HG03469 (cell line): ENCODE results near the gene TMEM100.

Source experiments
- ATAC-seq: cut with Tn5 transposase; IDR thresholded peaks from one replicate; pipeline ENCODE4 v1.9.1; 2021; ENCODE audit warnings: mild to moderate bottlenecking, moderate library complexity, moderate number of reproducible peaks; ENCODE audit not compliant: unreplicated experiment

Gene TMEM100

DNA sequence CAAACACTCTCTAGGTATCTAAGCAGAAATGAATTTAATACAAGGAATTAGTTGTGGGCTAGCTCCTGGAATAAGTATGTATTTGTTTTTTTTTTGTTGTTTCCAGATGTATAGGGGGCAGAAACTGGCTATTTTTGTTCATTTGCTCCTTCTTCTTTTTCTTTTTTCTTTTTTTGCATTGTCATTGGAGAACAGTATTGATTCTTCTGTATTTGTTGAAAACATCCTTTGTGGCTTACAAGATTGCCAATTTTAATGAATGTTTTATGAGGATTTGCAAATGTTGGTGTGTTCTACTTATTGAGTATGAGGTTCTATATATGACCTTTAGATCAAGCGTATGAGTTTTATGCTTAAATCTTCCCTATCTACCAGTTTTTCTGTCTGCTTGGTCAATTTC lies 22.6 kb upstream of the TMEM100 start:
- ATAC-seq = no peak

DNA sequence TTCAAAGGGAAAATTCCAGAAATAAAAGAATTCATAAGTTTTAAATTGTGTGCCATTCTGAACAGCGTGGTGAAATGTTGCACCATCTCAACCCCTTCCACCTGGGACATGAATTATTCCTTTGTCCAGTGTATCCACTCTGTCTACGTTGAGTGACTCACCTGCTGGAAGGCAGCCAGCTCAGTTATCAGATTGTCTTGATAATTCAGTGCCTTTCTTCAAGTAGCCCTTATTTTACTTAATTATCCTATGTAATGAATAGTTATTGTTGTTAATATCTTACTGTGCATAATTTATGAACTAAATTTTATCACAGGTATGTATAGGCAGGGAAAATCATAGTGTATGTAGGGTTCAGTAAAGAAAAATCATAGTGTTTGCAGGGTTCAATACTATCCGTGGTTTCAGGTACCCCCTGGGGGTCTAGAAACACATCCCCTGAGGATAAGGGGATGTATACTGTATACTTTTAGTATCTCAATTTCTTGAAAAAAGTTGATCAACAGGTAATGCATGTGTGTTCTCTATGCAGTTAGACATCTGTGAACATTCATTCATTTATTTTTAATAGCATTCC lies 20.5 kb upstream of the TMEM100 start:
- no peak for ATAC-seq

DNA sequence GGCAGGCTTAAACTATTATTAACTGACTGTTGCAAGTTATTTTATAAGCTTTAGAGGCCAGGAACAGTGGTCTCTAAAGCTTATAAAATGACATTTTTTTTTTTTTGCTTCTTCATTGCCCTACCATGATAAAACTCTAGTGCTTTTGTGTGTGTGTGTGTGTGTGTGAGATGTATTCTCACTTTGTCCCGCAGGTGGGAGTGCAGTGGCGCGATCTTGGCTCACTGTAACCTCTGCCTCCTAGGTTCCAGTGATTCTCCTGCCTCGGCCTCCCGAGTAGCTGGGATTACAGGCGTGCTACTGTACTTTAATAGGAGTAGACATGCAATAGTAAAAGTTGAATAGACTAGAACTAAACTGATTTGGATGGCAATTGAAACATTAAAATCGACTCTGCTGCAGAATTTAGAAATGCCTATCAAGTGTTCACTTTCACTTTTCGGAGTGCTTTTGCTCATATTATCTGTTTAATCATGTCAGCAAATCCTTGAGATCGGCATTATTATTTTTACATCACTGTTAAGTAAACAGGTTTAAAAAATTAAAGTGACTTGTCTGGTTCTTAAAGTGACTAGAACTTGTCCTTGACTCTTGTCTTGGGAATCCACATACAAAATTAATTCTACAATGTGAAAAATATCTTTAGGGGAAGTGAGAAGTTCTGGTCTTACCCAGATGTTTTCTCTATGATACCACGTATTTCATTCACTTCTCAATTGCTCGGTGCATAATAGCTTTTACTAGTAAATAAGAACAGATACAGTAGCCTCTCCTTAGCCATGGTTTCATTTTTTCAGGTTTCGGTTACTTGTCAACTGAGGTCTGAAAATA lies 19.8 kb upstream of the TMEM100 start:
- peak; percentile 82 for ATAC-seq

DNA sequence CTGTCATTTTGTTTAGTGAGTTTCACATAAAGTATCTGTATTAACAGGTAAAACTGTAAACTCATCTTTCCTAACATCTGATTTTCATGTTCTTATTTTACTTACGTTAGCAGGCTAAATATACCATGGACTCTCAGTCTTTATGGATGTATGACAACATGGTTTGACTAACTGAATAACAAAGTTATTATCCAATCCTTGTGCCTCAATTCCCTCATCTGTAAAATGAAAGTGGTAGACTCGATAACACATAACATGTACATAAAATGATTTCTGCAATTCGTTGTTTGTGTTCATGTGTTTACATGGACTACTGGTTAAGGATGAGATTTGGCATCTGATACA lies 18.7 kb upstream of the TMEM100 start:
- no peak for ATAC-seq

DNA sequence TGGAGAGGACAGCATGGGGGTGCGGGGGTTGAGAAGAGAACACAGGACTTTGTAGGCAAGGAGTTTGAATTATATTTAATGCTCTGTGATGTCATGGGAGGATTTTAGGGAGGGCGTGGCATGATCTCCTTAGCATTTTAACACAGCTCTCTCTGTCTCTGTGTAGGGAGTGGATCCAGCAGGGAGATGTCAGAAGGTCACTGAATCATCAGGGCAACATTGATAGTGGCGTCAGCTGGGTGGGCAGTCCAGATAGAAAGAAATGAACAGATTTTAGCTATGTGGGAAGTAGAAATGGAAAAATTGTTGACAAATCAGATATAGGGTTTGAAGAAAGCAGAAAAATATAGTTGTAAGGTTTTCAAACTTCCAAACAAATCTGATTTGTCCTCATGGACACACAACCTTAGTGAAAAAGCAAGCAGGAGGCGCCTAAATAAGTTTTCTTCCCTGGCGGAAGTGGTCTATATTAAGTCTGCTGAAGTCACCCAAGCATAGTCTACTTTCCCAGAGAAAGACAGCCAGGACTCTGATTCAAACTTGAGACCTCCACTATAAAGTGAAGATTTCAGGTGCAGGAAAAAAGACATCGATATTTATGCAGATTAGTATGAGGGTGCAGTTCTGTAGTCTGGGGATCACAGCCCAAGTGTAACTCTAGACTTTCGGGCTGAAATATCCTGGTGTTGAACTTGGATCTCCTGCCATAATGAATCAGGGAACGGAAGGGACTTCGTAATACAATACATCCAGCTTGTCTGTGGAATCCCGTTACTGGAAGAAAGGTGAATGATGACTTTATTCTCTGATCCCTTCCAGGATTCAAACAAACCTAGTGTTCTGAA lies 18.1 kb upstream of the TMEM100 start:
- no peak for ATAC-seq

DNA sequence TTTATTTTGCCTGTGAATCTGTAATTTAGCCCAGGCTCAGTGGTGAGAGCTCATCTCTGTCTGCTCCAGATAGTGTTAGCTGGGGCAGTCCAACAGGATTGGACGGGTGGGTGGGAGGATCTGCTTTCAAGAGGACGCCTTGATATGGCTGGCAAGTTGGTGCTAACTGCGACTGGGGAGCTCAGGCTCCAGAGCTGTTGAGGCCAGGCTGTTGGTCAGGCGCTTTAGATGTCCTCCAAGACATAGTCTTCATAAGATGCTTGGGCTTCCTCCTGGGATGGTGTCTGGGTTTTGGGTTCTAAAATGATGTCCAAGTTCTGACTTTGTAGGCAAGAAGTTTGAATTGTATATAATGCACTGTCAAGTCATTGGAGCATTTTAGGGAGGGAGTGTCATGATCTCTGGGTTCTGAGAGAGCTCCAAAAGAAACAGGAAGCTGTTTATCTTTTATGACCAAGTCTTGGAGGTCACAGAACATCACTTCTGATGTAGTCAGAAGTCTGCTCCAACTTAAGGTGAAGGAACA lies 15.4 kb upstream of the TMEM100 start:
- ATAC-seq = no peak

DNA sequence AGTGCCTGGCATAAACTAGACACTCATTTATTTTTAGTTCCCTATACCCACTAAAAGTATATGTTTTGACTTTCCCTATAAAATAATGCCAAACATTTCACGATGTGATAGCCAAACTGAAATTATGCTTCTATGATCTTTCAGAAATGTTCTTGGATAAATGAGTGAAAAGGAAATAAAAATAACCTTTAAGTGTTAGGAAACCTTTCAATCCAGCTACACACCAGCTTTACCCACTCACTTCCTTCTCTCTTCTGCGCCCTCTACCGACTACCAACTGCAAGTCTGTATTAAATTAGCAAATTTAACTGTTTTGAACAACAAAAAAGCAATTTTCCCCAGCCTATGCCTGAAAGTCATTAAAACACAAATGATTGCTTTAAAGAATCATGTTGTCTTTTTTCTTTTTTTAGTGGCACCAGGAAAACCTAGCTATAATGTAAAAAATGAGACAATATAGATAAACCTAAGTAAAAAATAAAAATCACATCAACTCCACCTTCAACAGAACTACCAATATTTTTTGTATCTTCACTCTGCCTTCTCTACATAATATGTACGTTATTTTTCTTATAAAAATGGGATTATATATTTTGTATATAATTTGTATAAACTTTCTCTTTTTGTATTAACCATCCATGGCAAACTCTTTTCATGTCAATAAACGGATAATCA lies 13.2 kb upstream of the TMEM100 start:
- ATAC-seq = no peak

DNA sequence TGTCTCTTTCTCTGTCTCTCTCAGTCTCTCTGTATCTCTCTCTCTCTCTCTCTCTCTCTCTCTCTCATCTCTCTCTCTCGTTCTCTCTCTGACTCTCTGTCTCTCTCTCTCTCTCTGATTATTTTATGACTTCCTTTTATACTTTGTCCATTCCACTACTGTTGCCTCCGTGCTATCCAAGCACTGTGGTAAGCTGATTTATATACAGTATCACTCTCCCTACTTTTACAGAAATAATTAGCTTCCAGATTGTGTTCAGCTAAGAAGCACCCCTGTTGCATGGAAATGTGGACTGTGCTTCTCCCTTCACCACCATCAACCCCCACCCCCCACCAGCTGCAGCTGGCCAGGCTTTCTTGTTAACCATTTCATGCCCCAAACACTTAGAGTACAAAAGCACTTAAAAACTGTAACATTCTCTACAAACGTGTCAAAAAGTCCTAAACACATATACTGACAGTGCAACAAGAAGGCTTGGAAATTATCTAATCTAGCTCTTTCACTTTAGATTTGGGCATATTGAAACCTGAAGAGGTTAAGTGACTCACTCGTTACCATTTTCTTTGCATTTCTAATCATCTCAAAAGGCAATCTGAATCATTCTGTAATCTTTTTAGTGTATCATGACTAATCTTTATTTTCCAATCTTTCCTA lies 11.6 kb upstream of the TMEM100 start:
- no peak for ATAC-seq

DNA sequence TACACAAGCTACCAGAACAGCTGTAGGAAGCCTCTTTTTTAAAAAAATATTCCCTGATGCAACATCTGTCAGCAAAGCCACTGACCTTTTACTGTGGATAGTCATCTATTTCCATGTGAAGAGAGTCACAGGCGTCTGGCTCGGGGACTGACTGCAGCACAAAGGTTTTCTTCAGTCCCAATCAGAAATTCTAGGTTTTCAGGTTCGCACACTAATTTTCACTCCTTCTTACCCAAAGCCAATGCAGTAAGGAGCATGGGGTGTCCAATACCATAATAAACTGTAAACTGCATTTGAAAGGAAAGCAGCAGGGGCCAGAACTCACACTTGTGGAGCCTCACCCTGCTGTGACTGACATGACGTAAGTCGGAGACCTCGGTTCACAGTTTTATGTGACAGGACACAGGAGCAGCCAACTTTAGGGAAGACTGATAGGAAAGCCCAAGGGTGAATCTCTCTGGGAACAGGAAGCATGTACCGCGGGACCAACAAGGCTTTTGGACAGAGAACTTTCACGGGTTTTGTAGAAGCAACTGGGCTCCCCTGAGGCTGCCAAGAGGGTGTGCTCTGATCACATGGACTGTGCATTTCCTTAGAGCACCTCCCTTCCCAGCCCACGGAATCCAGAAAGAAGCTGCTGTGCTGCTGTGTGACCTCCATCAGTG lies 9.1 kb upstream of the TMEM100 start:
- ATAC-seq = no peak

DNA sequence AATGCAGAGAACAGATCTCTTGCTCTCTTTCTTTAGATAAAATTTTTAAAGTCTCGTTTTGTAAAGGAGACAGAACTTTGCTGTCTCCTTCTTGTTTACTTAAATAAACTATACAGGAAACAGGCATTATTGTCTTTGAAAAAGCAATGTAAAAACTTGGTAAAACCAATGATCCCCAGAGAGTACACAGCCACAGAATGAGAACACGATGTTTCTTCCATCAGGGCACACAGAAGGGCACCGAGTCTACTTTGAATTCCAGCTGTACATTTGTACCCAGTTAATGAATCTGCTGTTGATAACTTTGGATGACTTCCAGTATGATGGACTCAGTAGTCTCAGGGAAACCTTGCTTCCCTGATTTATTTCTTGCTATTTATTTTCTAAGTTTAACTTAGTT lies 8.1 kb upstream of the TMEM100 start:
- ATAC-seq = no peak

DNA sequence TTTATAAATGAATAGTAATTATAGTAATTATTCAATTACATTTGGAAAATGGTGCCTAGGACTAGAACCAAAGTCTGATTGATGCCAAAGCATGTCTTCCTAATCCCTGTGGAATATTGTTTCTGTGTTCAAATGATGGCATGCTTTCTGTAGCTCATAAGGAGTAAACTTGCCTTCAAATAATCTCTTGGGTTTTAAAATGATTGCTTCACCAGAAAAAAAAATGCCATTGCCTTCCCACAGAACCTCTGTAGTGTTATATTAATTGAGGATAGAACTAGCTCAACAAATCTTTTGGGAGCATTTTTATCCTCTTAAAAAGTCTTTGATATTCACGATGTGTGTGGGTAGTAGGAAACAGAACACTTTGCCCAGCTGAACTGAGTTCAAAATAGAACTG lies 7.7 kb upstream of the TMEM100 start:
- no peak for ATAC-seq

DNA sequence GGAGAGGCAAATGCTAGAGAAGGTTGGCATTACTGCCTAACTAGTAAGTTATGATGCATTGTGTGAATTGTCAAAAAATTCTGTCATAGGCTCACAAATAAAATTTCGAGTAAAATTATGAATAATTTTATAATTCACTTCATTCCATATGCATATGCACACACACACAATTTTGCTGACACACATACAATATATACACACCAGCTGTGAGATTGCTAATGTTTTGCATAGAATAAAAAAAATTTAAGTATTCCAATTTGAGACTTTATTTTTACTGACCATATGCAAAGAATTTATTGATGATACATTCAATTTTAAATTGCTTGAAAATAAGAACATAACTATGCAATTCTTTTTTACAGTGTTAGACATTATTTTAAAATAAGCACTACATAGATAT lies 6.8 kb upstream of the TMEM100 start:
- ATAC-seq = no peak

DNA sequence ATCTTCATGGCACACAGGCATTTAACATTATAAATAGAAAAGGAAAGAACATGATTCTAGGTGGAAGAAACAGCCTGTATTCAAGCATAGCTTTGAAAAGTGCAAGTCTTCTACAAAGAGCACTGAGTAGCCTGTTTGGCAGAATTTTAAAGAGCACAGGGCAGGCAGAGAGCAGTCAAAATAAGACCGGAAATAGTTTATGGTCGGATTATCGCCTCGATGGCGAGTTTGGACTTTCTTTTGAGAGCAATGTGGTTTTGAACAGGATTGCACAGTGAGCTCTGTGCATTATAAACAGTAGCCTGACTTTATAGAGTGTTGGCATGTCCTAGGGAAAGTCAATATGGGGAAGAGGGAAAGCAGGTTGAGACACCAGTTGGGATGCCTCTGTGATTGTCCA lies 6.2 kb upstream of the TMEM100 start:
- ATAC-seq = no peak

DNA sequence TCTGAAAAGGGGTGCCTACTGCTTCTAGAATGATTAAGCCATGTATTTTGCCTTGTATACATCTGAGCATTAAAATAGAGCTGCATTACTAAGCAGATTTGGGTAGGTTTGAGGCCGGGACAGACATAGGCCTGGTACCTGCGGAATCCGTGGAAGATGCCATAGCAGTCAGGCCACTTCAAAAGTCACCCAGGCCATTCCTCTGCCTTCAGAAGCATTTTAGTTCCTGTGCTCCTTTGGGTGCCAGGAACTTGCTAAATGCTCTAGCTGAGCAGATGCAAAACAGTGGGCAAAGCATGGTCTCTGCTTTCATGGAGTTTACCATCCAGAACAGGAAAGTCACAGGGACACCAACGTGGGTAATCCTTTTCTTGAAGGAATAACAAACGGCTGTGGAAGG lies 5.7 kb upstream of the TMEM100 start:
- no peak for ATAC-seq

DNA sequence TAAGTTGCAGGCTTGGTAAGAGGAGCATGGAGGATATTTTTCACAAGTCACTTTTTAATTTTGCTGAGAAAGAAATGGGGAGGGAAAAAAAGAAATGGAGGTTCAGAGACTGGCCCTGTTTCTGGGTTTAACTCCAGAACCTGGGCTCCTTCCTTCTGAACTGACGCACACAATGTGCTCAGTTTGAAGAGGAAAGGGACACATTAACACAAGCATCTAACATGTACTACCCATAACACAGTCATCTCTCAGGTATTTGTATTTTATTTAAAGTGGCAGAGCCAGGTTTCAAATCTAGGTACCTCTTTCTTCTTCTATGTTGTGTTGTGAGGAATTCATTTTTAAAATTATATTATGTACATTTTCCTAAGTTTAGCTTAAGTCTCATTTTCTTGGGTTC lies 5.3 kb upstream of the TMEM100 start:
- ATAC-seq = no peak

DNA sequence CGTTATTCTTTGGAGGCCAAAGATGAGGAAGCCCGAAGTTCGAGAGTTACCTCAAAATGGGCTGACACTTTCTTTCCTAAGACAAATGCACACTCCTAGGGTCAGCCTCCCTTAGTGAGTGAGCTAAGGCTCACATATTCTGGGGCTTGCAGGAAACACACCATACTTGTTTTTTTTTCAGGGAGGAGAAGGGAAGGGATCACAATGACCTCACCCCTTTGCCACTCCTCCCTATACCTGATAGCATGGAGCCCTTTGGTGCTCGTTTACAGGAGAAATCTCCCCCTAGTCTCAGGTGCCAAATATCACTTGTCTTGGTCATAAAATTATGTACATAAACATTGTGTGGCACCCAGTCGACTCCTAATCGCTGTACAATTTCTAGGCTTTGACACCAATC lies 4.6 kb upstream of the TMEM100 start:
- ATAC-seq = no peak

DNA sequence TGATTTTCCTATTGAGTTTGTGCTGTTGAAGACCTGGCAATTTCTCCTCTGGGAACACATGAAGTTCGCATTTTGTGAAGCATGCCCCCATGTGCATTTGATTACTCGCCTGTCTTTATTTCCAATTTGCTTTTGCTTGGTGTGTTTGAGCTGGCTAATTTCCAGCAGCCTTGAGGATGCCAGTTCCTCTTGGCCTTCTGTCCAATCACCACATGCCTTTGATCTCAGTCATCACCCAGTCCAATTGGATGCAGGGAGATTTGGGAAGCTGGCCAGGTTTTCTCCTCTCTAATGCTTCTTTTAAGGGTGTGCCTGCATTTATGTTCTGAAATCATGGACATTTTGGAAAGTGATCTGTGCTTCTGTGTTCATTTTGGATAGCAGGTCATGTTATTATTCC lies 3.8 kb upstream of the TMEM100 start:
- no peak for ATAC-seq

DNA sequence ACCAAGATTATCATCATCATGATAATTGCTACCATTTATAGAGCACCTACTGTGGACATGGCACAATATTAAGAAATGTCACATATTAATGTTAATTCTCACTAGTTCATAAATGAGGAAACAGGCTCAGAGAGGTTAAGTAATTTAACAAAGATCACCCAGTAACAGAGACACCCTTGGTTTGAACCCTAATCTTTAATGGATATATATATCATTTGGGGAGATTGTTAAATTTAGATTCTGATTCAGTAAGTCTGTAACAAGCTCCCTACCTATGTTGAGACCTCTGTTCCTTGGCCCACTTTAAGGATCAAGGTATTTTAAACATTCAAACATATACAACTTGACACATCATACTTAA lies 804 bp upstream of the TMEM100 start:
- no peak for ATAC-seq

DNA sequence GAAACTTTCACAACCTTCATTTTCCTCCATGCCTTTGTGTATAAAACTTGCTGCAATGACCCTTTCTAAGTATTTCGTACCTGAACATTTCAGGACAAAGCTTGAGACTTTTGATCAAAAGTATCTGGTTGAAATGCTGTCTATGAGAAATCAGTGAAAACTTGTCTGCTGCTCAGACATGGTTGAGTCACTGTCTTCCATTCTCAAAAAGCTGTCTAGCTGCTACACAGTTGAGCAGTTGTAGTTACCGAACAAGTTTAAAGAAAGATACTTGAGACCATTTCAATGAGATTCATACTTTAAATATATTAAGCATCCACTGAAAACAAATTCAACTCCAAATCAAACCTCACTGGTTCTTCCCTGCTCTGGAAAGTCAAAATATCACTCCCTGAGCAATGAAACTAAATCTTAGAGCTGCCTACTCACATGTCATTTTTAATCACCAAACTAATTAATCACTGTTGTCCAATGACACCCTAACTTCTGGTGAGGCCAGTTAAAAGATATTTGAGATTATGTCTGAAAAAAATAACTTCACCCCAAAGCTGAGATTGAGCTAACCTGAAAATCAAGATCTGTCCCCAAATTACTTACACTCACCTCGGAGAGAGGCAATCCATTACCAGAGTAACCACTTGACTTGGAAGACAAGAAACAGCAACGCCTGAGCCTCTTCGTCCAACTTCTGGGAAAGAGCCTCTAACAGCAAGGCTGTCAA lies 488 bp downstream of the TMEM100 start:
- ATAC-seq = no peak
